GM18909 (cell line): ENCODE data around the gene ZNF750.

Experiments used
- ATAC-seq: cut with Tn5 transposase; IDR thresholded peaks from one replicate; pipeline ENCODE4 v1.9.1; 2021; ENCODE audit warnings: mild to moderate bottlenecking; ENCODE audit not compliant: unreplicated experiment, poor library complexity

The ZNF750 gene

GRCh38 chr17:82860606-82861392 lies 21.0 kb upstream of the ZNF750 start:
- no peak for ATAC-seq

GRCh38 chr17:82859431-82860403 lies 19.9 kb upstream of the ZNF750 start:
- peak; percentile 46 for ATAC-seq

GRCh38 chr17:82858376-82859126 lies 18.7 kb upstream of the ZNF750 start:
- no peak for ATAC-seq

- no peak for ATAC-seq
These were observed 16.5 kb upstream of the ZNF750 start for GRCh38 chr17:82856361-82856760.

GRCh38 chr17:82854226-82854625 lies 14.4 kb upstream of the ZNF750 start:
- ATAC-seq = no peak

GRCh38 chr17:82851381-82851780 lies 11.6 kb upstream of the ZNF750 start:
- no peak for ATAC-seq

- ATAC-seq = no peak
These were observed 9.5 kb upstream of the ZNF750 start for GRCh38 chr17:82849076-82849945.

- ATAC-seq = no peak
These were observed 8.3 kb upstream of the ZNF750 start for GRCh38 chr17:82848022-82848592.

GRCh38 chr17:82846061-82846691 lies 6.4 kb upstream of the ZNF750 start:
- no peak for ATAC-seq

GRCh38 chr17:82845163-82845807 lies 5.5 kb upstream of the ZNF750 start:
- no peak for ATAC-seq

GRCh38 chr17:82844796-82845162 lies 5.0 kb upstream of the ZNF750 start:
- ATAC-seq = no peak

GRCh38 chr17:82843904-82844680 lies 4.3 kb upstream of the ZNF750 start:
- no peak for ATAC-seq

GRCh38 chr17:82841921-82842596 lies 2.2 kb upstream of the ZNF750 start:
- no peak for ATAC-seq

- ATAC-seq = no peak
These were observed 609 bp upstream of the ZNF750 start for GRCh38 chr17:82840431-82840831.

- ATAC-seq = no peak
These were observed 1.3 kb downstream of the ZNF750 start for GRCh38 chr17:82838386-82839063.

- no peak for ATAC-seq
These were observed 2.1 kb downstream of the ZNF750 start for GRCh38 chr17:82837586-82838320.
